ENCODE data around the gene CST9.

Gene CST9

DNA sequence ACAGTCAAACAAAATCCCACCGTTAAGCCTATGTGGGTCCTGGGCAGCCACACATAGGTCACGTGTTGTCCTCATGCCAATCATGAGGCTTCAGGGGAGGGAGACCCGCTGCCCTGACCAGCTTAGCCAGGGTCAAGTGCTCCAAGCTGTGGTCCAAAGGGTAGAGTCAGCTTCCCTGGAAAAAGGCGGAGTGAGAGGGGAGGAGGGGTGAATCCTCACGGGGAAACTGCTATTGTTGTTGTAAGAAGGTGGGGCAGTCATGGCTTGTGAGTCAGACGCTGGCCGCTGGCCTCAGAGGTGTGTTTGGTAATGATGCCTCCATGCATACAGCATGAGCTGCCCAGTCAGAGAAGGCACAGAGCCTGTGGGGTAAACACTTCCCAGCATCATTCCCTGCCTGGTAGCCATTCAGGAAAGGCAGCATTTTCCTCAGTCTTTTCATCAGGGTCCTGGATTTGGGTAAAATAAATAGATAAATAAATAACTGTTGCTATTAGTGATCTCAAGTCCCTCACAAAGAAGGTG lies 23.4 kb upstream of the CST9 start:
- no peak overlapping the region for H3K4me3 ChIP-seq (ENCODE audit: low read length)
- TF ChIP-seq, protein P1, sequence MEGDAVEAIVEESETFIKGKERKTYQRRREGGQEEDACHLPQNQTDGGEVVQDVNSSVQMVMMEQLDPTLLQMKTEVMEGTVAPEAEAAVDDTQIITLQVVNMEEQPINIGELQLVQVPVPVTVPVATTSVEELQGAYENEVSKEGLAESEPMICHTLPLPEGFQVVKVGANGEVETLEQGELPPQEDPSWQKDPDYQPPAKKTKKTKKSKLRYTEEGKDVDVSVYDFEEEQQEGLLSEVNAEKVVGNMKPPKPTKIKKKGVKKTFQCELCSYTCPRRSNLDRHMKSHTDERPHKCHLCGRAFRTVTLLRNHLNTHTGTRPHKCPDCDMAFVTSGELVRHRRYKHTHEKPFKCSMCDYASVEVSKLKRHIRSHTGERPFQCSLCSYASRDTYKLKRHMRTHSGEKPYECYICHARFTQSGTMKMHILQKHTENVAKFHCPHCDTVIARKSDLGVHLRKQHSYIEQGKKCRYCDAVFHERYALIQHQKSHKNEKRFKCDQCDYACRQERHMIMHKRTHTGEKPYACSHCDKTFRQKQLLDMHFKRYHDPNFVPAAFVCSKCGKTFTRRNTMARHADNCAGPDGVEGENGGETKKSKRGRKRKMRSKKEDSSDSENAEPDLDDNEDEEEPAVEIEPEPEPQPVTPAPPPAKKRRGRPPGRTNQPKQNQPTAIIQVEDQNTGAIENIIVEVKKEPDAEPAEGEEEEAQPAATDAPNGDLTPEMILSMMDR (IDR thresholded peaks at IDR 0.05; ENCODE audit: insufficient read depth, low read depth, low read length, missing control alignments) = no peak
- peak; percentile 97 for DNase-seq (ENCODE audit: low read depth)

DNA sequence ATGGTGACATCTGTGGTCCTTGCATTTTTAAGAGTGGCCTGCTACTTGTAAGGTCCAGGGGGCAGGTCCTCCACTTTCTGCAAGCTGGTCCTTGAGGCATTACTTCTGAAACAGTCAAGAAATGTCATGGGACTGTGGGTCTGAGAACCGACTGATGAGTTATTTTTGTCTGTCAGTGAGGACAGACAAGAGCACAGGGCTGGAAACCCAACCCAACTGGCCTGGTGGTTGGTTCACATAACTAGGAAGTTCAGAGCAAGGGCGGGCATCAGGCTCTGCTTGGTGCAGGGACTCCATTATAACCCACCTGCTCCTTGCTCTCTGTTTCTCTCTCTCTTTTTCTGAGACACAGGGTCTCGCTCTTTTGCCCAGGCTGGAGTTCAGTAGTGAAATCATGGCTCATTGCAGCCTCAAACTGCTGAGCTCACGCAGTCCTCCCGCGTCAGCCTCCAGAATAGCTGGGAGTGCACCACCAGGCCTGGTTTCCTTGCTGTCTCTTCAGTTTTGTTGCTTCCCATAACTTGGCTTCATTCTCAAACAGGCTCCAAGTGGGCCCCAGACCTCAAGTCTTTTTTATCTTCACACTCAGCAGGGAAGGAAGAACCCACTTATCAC lies 22.8 kb upstream of the CST9 start:
- TF ChIP-seq, protein P1 (IDR thresholded peaks at IDR 0.05; ENCODE audit: insufficient read depth, low read depth, low read length, missing control alignments) = no peak
- no peak for DNase-seq (ENCODE audit: low read depth)
- H3K4me3 ChIP-seq (ENCODE audit: low read length) = no peak overlapping the region

DNA sequence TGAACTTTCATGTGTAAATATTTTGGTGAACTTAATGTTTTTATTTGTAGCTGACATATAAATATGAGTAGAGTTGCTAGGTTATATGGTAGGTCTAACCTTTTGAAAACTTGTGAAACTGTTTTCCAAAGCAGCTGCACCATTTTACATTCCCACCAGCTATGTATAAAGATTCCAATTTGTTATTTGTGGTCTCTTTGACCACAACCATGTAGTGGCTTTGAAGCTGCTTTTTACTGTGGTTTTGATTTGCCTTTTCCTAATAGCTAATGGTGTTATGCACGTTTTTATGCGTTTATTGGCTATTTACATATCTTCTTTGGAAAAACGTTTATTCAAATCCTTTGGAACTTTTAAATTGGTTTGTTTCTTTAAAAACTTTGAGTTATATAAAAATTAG lies 21.8 kb upstream of the CST9 start:
- no peak overlapping the region for H3K4me3 ChIP-seq (ENCODE audit: low read length)
- TF ChIP-seq, protein P1 (IDR thresholded peaks at IDR 0.05; ENCODE audit: insufficient read depth, low read depth, low read length, missing control alignments) = no peak
- no peak for DNase-seq (ENCODE audit: low read depth)

DNA sequence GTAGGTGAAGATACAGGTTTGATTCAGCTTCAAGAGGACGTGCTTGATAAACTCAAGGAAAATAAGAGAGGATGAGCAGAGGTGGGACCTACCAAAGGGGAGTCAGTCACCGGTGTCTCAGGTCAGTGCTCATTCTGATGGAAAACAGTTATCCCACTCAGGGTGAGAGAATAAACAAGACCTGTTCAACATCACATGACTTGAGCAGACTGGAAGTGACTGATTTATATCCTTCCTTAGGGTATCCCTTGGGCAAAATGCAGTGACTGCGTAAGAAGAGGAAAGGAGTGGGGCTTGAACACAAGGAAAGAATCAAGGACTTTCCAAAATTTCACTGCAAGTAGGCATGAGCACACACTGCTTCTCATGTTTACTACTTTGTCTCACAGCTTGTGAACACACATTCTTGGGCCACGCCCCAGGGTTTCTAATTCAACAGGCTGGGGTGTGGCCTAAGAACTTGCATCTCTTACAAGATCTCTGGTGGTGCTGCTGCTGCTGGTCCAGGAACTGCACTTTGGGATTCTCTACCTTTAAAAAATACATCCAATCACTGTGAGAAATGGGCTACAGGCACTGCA lies 20.4 kb upstream of the CST9 start:
- DNase-seq (ENCODE audit: low read depth) = peak; percentile 93
- TF ChIP-seq, protein P1 (IDR thresholded peaks at IDR 0.05; ENCODE audit: insufficient read depth, low read depth, low read length, missing control alignments) = no peak
- H3K4me3 ChIP-seq (ENCODE audit: low read length) = no peak overlapping the region

DNA sequence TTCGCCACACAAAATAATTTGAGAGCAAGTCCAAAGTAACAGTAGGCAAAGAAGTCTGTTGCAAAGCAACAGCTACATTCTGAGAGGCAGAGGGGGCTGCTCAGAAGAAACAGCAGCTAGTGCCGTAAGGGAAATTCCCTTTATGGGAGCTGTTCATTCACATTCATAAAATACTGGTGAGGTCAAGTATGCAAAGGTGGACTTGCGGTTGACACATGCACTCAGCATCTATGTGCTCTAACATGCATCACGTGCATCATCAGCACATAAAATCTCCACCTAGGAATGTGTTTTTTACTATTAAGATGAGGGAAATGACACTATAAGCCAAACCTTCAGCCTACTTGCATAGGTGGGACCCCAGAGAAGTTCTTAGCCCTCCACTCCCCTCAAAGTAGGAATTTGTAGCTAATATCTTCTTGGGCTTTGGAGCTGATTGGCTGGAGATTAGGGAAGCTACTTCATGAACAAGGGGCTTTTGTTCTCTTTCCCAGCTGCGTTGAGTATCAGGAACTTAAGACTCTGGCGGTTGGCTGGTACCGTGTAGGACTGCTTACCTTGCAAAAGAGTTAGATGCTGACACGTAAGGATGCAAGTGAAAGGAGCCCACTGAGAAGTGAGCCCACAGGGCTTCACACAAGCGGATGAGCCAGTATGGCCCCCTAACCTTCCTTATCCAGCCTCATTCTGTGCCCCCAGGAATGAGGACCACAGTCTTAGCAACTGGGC lies 19.7 kb upstream of the CST9 start:
- TF ChIP-seq, protein P1 (IDR thresholded peaks at IDR 0.05; ENCODE audit: insufficient read depth, low read depth, low read length, missing control alignments) = no peak
- peak; percentile 85 for DNase-seq (ENCODE audit: low read depth)
- no peak overlapping the region for H3K4me3 ChIP-seq (ENCODE audit: low read length)

DNA sequence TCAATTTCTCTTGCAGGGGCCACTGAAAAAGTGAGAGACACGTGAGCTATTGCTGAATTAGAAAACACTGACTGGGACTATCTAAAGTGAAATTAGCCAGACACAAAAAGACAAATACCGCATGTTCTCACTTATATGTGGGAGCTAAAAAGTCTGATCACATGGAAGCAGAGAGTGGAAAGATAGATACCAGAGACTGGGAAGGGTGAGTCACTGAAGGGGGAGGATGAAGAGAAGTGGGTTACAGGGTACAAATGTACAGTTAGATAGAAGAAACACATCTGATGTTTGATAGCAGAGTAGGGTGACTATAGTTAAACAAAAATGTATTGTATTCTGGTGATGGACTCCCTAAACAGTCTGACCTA lies 18.6 kb upstream of the CST9 start:
- TF ChIP-seq, protein P1 (IDR thresholded peaks at IDR 0.05; ENCODE audit: insufficient read depth, low read depth, low read length, missing control alignments) = no peak
- no peak overlapping the region for H3K4me3 ChIP-seq (ENCODE audit: low read length)
- no peak for DNase-seq (ENCODE audit: low read depth)

Data from epithelial cell of esophagus (primary cell).